Measurements from ENCODE around the gene SLC6A12.

Gene SLC6A12

GRCh38 chr12:212715-213526 is 1.0 kb downstream of the SLC6A12 start:
- H3K27ac ChIP-seq = no peak overlapping the region

GRCh38 chr12:212415-212714 is 1.6 kb downstream of the SLC6A12 start:
- H3K4me3 ChIP-seq = no peak overlapping the region
- peaks cover 0 to 59% of the 10 kb centered on the region in 2 donors for H3K27me3 ChIP-seq
- H3K9me3 ChIP-seq = no peaks in the 10 kb centered on the region
- H3K4me1 ChIP-seq = peaks cover 0 to 8% (median 0%) of the 10 kb centered on the region in 4 donors
- H3K36me3 ChIP-seq = no peaks in the 10 kb centered on the region
- intact Hi-C loops (cut with DNase I; ENCODE audit: low total_unique reads) = no loop called here
- TF ChIP-seq, protein P1, sequence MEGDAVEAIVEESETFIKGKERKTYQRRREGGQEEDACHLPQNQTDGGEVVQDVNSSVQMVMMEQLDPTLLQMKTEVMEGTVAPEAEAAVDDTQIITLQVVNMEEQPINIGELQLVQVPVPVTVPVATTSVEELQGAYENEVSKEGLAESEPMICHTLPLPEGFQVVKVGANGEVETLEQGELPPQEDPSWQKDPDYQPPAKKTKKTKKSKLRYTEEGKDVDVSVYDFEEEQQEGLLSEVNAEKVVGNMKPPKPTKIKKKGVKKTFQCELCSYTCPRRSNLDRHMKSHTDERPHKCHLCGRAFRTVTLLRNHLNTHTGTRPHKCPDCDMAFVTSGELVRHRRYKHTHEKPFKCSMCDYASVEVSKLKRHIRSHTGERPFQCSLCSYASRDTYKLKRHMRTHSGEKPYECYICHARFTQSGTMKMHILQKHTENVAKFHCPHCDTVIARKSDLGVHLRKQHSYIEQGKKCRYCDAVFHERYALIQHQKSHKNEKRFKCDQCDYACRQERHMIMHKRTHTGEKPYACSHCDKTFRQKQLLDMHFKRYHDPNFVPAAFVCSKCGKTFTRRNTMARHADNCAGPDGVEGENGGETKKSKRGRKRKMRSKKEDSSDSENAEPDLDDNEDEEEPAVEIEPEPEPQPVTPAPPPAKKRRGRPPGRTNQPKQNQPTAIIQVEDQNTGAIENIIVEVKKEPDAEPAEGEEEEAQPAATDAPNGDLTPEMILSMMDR (IDR thresholded peaks at IDR 0.05) = no peak
- no peak overlapping the region for H3K27ac ChIP-seq
- no peak for DNase-seq

More at GRCh38 chr12:212715-213526, 1.0 kb downstream of the SLC6A12 start:
- Histone ChIP-seq H3K4me3 (no peak overlapping the region), H3K36me3 (no peaks in the 10 kb centered on the region), H3K4me1 (peaks cover 0 to 8% (median 0%) of the 10 kb centered on the region in 4 donors), H3K9me3 (no peaks in the 10 kb centered on the region), H3K27me3 (peaks cover 0 to 57% of the 10 kb centered on the region in 2 donors)
- TF ChIP-seq, protein P1 (IDR thresholded peaks at IDR 0.05) = no peak
- no peak for DNase-seq
- intact Hi-C loops (cut with DNase I; ENCODE audit: low total_unique reads) = no loop called here

DNA sequence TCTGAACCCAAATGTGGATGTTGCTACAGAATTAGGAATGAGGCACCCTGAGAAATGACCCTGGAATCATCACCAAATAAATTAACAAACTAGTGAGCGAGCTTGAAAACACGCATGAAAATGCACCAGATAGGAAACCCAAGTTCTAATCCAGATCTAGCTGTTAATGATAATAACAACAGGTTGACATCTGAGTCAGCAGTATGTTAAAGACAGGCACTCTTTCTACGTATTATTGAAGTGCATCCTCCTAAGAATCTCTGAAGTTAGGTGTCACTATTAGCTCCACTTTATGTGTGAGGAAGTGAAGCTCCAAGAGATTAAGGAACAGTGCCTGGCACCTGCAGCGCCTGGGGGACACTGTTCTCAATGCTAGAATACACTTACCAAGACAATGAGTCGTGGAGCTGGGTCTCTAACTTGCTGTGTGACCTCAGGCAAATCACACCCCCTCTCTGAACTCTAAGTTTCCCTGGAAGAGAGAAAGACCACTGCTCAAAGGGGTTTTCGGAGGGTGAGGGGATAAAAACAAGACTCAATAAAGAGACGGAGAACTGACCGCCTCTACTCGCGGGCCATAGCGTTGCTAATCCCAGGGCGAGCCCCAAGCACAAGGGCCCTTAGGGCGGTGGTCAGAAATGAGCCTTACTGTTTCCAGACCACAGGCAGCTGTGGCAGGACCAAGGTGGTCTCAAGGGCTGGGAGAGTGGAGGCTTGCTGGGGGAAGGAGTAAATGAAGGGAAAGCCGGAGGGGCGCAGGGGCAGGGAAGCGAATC is 2.1 kb downstream of the SLC6A12 start:
- intact Hi-C loops (cut with DNase I; ENCODE audit: low total_unique reads) = no loop called here
- H3K9me3 ChIP-seq = no peaks in the 10 kb centered on the region
- H3K4me1 ChIP-seq = peaks cover 0 to 8% (median 0%) of the 10 kb centered on the region in 4 donors
- TF ChIP-seq, protein P1 (IDR thresholded peaks at IDR 0.05) = no peak
- peaks cover 0 to 62% of the 10 kb centered on the region in 2 donors for H3K27me3 ChIP-seq
- no peaks in the 10 kb centered on the region for H3K36me3 ChIP-seq
- DNase-seq = no peak
- no peak overlapping the region for H3K4me3 ChIP-seq
- H3K27ac ChIP-seq = no peak overlapping the region

- TF ChIP-seq, protein P1 (IDR thresholded peaks at IDR 0.05) = no peak
- H3K4me3 ChIP-seq = no peak overlapping the region
- H3K4me1 ChIP-seq = peaks cover 0 to 8% (median 0%) of the 10 kb centered on the region in 4 donors
- H3K9me3 ChIP-seq = no peaks in the 10 kb centered on the region
- no peak overlapping the region for H3K27ac ChIP-seq
- no peak for DNase-seq
- peaks cover 0 to 69% of the 10 kb centered on the region in 2 donors for H3K27me3 ChIP-seq
- intact Hi-C loops (cut with DNase I; ENCODE audit: low total_unique reads) = no loop called here
- H3K36me3 ChIP-seq = no peaks in the 10 kb centered on the region
Observed at GRCh38 chr12:211142-211465, 2.9 kb downstream of the SLC6A12 start.

DNA sequence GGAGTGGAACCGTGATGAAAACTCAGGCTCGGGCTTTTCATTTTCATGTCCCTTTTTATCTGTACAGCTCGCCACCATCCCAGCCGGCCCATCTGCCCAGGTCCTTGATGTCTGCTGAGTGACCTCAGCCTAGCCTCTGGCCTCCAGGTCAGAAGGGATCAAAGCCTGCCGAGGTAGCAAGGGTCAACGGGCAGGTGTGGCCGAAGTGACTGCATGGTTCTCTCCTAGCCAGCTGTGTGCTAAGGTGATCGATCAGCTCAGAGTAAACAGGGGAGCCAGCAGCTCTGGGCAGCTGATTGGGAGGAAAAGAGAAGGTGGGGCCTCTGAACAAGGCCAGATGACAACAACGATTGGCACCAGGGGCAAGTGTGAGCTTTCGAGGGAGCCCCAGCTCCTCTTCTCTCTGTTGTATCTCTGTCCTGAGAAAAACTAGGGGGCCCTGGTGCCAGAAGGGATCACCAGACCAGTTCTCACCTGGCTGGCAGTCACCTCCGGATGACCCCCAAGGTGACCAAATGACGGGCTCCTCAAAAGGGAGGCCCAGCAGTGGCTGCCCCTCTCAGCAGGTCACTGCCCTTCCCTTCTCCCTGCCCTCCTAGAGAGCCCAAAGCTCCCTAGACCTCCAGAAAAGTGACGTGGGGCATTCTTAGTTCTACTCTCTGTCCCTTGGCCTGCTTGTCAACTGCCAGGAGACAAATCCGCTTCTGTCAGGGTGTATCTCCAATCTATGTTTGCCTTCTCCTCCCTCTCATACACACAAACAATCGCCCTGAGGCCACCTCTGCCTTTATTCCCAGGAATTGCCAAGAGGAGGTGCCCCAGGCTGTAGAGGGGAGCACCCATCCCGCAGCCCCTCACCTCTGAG is 3.4 kb downstream of the SLC6A12 start:
- peaks cover 0 to 8% (median 0%) of the 10 kb centered on the region in 4 donors for H3K4me1 ChIP-seq
- no peak for DNase-seq
- H3K9me3 ChIP-seq = no peaks in the 10 kb centered on the region
- no peak overlapping the region for H3K4me3 ChIP-seq
- H3K27ac ChIP-seq = no peak overlapping the region
- H3K27me3 ChIP-seq = peaks cover 0 to 73% of the 10 kb centered on the region in 2 donors
- no peaks in the 10 kb centered on the region for H3K36me3 ChIP-seq
- intact Hi-C loops (cut with DNase I; ENCODE audit: low total_unique reads) = no loop called here
- TF ChIP-seq, protein P1 (IDR thresholded peaks at IDR 0.05) = no peak
